ENCODE data around the gene MACROD2. TPM values are rescaled to one million over a fixed set of nuclear protein-coding genes. Genes with fewer than 3 reads are reported as not detected.

The MACROD2 gene
- total RNA-seq, 1 donor from 2014 or later, result 2.5 TPM

DNA sequence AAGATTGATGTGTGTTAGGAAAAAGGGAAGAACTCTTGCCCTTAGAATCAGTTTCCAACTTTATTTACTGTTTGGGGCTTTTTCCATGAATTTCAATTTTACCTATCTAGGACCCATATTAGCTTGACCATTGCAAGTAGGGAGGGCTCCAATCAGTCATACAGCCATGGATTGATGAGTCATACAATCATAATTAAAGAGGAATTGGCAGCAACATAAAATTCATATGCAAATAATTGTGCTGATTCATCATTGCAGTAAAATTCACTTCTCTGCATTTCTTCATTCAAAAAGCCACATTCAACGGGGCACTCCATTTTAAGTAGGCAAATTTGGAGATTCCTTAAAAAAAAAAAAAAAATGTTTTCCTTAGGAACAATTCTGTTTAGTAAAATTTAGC is 1561.6 kb downstream of the MACROD2 start:
- no peak for TF ChIP-seq CTCF (IDR thresholded peaks at IDR 0.05)
- H3K27me3 Mint-ChIP-seq (ENCODE audit: unreplicated experiment), result no peaks in the 10 kb centered on the region
- H3K36me3 Mint-ChIP-seq (ENCODE audit: unreplicated experiment), result no peaks in the 10 kb centered on the region
- no peak overlapping the region for H3K4me3 Mint-ChIP-seq (ENCODE audit: unreplicated experiment)
- H3K4me1 Mint-ChIP-seq (ENCODE audit: unreplicated experiment), result peaks cover 3% of the 10 kb centered on the region
- DNase-seq (ENCODE audit: extremely low spot score, unreplicated experiment), result no peak
- no peak overlapping the region for H3K27ac Mint-ChIP-seq (ENCODE audit: unreplicated experiment)
- peaks cover 21% of the 10 kb centered on the region for H3K9me3 Mint-ChIP-seq (ENCODE audit: unreplicated experiment)

DNA sequence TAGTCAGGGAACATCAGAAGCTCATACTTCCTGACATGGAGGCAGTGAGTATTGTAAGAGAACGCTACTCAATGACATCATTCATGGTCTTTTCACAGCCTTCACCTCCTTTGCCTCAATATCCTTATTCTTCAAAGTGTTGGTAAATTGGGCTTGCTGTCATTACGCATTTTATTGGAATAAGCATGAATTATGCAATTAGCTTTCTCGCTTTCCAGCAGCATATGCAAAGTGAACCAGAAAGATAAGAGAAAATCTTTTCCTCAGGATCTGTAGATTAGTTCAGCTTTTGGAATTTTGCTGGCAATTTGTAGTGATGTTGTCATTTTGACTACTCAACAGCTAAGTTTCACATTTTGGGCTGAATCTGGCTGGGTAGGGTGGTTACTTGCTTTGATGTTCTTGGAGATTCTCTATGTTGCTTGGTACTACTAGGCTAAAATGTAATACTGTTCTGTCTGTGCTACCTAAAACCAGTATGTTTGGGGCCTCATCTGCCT is 1565.8 kb downstream of the MACROD2 start:
- no peak for TF ChIP-seq CTCF (IDR thresholded peaks at IDR 0.05)
- Mint-ChIP-seq H3K4me1 (ENCODE audit: unreplicated experiment) (peaks cover under 1% of the 10 kb centered on the region), H3K27me3 (ENCODE audit: unreplicated experiment) (no peaks in the 10 kb centered on the region), H3K4me3 (ENCODE audit: unreplicated experiment) (no peak overlapping the region), H3K27ac (ENCODE audit: unreplicated experiment) (no peak overlapping the region), H3K36me3 (ENCODE audit: unreplicated experiment) (no peaks in the 10 kb centered on the region), H3K9me3 (ENCODE audit: unreplicated experiment) (peaks cover 8% of the 10 kb centered on the region)
- no peak for DNase-seq (ENCODE audit: extremely low spot score, unreplicated experiment)

- no peak overlapping the region for H3K27ac Mint-ChIP-seq (ENCODE audit: unreplicated experiment)
- H3K4me1 Mint-ChIP-seq (ENCODE audit: unreplicated experiment), result no peaks in the 10 kb centered on the region
- peaks cover 8% of the 10 kb centered on the region for H3K9me3 Mint-ChIP-seq (ENCODE audit: unreplicated experiment)
- no peaks in the 10 kb centered on the region for H3K27me3 Mint-ChIP-seq (ENCODE audit: unreplicated experiment)
- no peak overlapping the region for H3K4me3 Mint-ChIP-seq (ENCODE audit: unreplicated experiment)
- TF ChIP-seq CTCF (IDR thresholded peaks at IDR 0.05), result no peak
- H3K36me3 Mint-ChIP-seq (ENCODE audit: unreplicated experiment), result no peaks in the 10 kb centered on the region
- no peak for DNase-seq (ENCODE audit: extremely low spot score, unreplicated experiment)
These were observed 1566.5 kb downstream of the MACROD2 start for GRCh38 chr20:15561707-15562404.

DNA sequence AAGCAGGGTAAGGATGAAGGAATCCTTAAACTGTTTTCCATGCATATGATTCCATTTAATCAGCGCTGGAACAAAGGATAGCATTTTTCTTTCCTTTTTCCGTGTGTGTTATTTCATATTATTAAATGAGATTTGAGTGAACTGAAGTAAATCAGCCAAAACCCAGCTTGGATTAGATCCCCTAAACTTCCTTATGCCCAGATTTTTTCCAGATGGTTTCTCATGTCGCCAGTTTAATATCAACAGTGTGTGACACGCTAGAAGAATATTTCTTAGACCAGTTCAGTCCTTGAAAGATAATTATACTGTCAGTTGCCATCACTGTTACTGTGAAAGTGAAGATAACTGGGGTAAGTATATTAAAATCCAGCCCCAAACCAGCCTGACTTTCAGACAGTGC is 1568.5 kb downstream of the MACROD2 start:
- H3K27me3 Mint-ChIP-seq (ENCODE audit: unreplicated experiment), result no peaks in the 10 kb centered on the region
- H3K27ac Mint-ChIP-seq (ENCODE audit: unreplicated experiment), result no peak overlapping the region
- no peak for DNase-seq (ENCODE audit: extremely low spot score, unreplicated experiment)
- peaks cover 8% of the 10 kb centered on the region for H3K9me3 Mint-ChIP-seq (ENCODE audit: unreplicated experiment)
- no peak for TF ChIP-seq CTCF (IDR thresholded peaks at IDR 0.05)
- no peak overlapping the region for H3K4me3 Mint-ChIP-seq (ENCODE audit: unreplicated experiment)
- H3K36me3 Mint-ChIP-seq (ENCODE audit: unreplicated experiment), result no peaks in the 10 kb centered on the region
- H3K4me1 Mint-ChIP-seq (ENCODE audit: unreplicated experiment), result no peaks in the 10 kb centered on the region

GRCh38 chr20:15564981-15565380 is 1569.7 kb downstream of the MACROD2 start:
- H3K9me3 Mint-ChIP-seq (ENCODE audit: unreplicated experiment), result peaks cover under 1% of the 10 kb centered on the region
- H3K27ac Mint-ChIP-seq (ENCODE audit: unreplicated experiment), result no peak overlapping the region
- no peaks in the 10 kb centered on the region for H3K4me1 Mint-ChIP-seq (ENCODE audit: unreplicated experiment)
- no peak for DNase-seq (ENCODE audit: extremely low spot score, unreplicated experiment)
- no peak overlapping the region for H3K4me3 Mint-ChIP-seq (ENCODE audit: unreplicated experiment)
- no peaks in the 10 kb centered on the region for H3K27me3 Mint-ChIP-seq (ENCODE audit: unreplicated experiment)
- TF ChIP-seq CTCF (IDR thresholded peaks at IDR 0.05), result no peak
- no peaks in the 10 kb centered on the region for H3K36me3 Mint-ChIP-seq (ENCODE audit: unreplicated experiment)

Data from osteocyte (in vitro differentiated cells).